ENCODE measurements around the gene PPARA. TPM values are rescaled to one million over a fixed set of nuclear protein-coding genes. Genes with fewer than 3 reads are reported as not detected.
A peak's percentile ranks its signal among the peaks of the same experiment; 100 is the strongest.

The PPARA gene
- total and polyA plus RNA-seq, 9 of the 15 experiments (the other 6 are each of a cell fraction or from before 2014, with no cell fraction given): 0.64 to 5.3 (median 3.5) TPM

DNA sequence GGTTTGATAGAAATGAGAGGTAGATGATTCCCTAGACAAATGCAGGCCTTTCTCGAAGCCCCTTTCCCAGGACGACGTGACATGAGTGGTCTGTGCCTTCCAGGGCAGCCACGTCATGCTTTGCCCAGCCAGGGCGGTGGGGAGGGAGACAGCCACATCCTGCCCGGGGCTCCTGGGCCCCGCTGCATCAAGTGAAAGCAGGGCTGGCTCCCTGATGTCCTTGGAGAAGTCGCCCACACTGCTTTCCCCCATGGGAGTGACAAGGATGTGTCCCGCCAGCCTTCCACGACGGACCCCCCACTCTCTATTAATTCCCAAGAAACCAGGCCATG lies 13.2 kb downstream of the PPARA start:
- Histone ChIP-seq H3K4me3 (no peak overlapping the region), H3K27ac (ENCODE audit: extremely low read depth, low read depth, low read length) (no peak overlapping the region), H3K36me3 (ENCODE audit: control insufficient read depth, insufficient read depth, low read length) (no peaks in the 10 kb centered on the region), H3K9me3 (replicated peaks; ENCODE audit: control insufficient read depth, insufficient read depth, low read depth, low read length) (no peaks in the 10 kb centered on the region), H3K79me2 (ENCODE audit: control insufficient read depth, insufficient read depth, low read length) (no peaks in the 10 kb centered on the region), H3K27me3 (ENCODE audit: control insufficient read depth in 2 of 2, insufficient read depth in 2 of 2, low read length in 2 of 2) (no peaks in the 10 kb centered on the region), H3K9ac (ENCODE audit: insufficient read depth in 1 of 2, low read depth in 2 of 2, low read length in 2 of 2) (0 out of 4 replicates have a peak overlapping the region, but pooled peaks of 1 of the 2 experiments have one; percentile 35), H3K4me1 (replicated peaks in 1 of 2; ENCODE audit: control insufficient read depth in 2 of 2, insufficient read depth in 2 of 2, low read length in 2 of 2) (no peaks in the 10 kb centered on the region; a peak in 1 of 5 replicates), H3K9me1 (ENCODE audit: control insufficient read depth, insufficient read depth, low read length) (no peaks in the 10 kb centered on the region), H3K4me2 (ENCODE audit: insufficient read depth, low read length) (no peak overlapping the region), H2AFZ (ENCODE audit: low read depth, low read length) (no peak overlapping the region), H4K20me1 (replicated peaks; ENCODE audit: control insufficient read depth, insufficient read depth, low read length) (no peaks in the 10 kb centered on the region)
- ATAC-seq: no peak
- no peak for FAIRE-seq
- intact Hi-C loops (cut with micrococcal nuclease) (no loop called here), in situ Hi-C loops (cut with MboI) (no loop called here)
- WGBS (ENCODE audit: insufficient coverage, low coverage, missing lambda C conversion rate): 64% methylated on average over 9 of the region's 11 CpGs
- BruUV-seq (replicated peaks): no TSS peak
- ChIA-PET CTCF (ENCODE audit: low intra/inter-chr PET ratio) (no interaction called here), POLR2A (no interaction called here)
- TF ChIP-seq ZNF232 (CRISPR knock-in tag; IDR thresholded peaks at IDR 0.05) (no peak), CBX5 (IDR thresholded peaks at IDR 0.05; ENCODE audit: borderline replicate concordance, low read depth) (no peak), C11orf30 (IDR thresholded peaks at IDR 0.05; ENCODE audit: low read depth) (no peak), ZNF311 (CRISPR knock-in tag; IDR thresholded peaks at IDR 0.05) (no peak), MAZ (CRISPR knock-in tag; conservative IDR thresholded peaks at IDR 0.05 in 1 of 2, IDR thresholded peaks at IDR 0.05 in 1 of 2) (no peak), SMARCA5 (IDR thresholded peaks at IDR 0.05) (no peak), HDGF (IDR thresholded peaks at IDR 0.05) (no peak), SMAD2 (IDR thresholded peaks at IDR 0.05; ENCODE audit: low read depth, low read length) (no peak)
- TF ChIP-seq, protein P1, sequence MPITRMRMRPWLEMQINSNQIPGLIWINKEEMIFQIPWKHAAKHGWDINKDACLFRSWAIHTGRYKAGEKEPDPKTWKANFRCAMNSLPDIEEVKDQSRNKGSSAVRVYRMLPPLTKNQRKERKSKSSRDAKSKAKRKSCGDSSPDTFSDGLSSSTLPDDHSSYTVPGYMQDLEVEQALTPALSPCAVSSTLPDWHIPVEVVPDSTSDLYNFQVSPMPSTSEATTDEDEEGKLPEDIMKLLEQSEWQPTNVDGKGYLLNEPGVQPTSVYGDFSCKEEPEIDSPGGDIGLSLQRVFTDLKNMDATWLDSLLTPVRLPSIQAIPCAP (CRISPR knock-in tag; IDR thresholded peaks at IDR 0.05; ENCODE audit: borderline replicate concordance): no peak
- TF ChIP-seq, protein P2, sequence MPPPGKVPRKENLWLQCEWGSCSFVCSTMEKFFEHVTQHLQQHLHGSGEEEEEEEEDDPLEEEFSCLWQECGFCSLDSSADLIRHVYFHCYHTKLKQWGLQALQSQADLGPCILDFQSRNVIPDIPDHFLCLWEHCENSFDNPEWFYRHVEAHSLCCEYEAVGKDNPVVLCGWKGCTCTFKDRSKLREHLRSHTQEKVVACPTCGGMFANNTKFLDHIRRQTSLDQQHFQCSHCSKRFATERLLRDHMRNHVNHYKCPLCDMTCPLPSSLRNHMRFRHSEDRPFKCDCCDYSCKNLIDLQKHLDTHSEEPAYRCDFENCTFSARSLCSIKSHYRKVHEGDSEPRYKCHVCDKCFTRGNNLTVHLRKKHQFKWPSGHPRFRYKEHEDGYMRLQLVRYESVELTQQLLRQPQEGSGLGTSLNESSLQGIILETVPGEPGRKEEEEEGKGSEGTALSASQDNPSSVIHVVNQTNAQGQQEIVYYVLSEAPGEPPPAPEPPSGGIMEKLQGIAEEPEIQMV (tag; conservative IDR thresholded peaks at IDR 0.05; ENCODE audit: low read depth): no peak
- TF ChIP-seq, protein P3, sequence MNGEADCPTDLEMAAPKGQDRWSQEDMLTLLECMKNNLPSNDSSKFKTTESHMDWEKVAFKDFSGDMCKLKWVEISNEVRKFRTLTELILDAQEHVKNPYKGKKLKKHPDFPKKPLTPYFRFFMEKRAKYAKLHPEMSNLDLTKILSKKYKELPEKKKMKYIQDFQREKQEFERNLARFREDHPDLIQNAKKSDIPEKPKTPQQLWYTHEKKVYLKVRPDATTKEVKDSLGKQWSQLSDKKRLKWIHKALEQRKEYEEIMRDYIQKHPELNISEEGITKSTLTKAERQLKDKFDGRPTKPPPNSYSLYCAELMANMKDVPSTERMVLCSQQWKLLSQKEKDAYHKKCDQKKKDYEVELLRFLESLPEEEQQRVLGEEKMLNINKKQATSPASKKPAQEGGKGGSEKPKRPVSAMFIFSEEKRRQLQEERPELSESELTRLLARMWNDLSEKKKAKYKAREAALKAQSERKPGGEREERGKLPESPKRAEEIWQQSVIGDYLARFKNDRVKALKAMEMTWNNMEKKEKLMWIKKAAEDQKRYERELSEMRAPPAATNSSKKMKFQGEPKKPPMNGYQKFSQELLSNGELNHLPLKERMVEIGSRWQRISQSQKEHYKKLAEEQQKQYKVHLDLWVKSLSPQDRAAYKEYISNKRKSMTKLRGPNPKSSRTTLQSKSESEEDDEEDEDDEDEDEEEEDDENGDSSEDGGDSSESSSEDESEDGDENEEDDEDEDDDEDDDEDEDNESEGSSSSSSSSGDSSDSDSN (IDR thresholded peaks at IDR 0.05; ENCODE audit: borderline replicate concordance in 1 of 2, low read depth in 2 of 2, low read length in 2 of 2): no peak
- no peak for DNase-seq (ENCODE audit: extremely low read depth in 1 of 4, low spot score in 3 of 4)

All from K562 (cell line).